H54 (cell line): Measurements from ENCODE around the gene MRPL19.
"Not testable (repeated sequence)": the region's sequence is repeated elsewhere in the genome, so short reads cannot be mapped to it uniquely, and the experiment has no call there.

Experiments used
- DNase-seq: peaks from one replicate; pipeline ENCODE4 v3.0.0; 2011; ENCODE audit warnings: low spot score, mixed read lengths; ENCODE audit not compliant: insufficient read length
- FAIRE-seq: peaks from 3 replicates; lab custom pipeline; 2011; peaks lifted over from hg19 to GRCh38; lab: Jason Lieb, UNC
- POLR2A ChIP-seq: IDR thresholded peaks from 2 replicates; pipeline ENCODE4 v1.6.1; 2011; ENCODE audit warnings: low read depth, mild to moderate bottlenecking, low read length

MRPL19 gene

GRCh38 chr2:75710577-75711253 lies 64.1 kb downstream of the MRPL19 start, which contains the start of gene GCFC2:
Gene GCFC2, minus strand, starts transcription at chr2:75710915. Its CDS starts 60 bp downstream, at chr2:75710855.
- FAIRE-seq = peak; percentile 91
- peak; percentile 30 for TF ChIP-seq POLR2A
- DNase-seq = peak; percentile 83

GRCh38 chr2:75711590-75711989 lies 65.0 kb downstream of the MRPL19 start:
- DNase-seq, FAIRE-seq: not testable (repeated sequence)

GRCh38 chr2:75716406-75716805 lies 69.8 kb downstream of the MRPL19 start:
- no peak for FAIRE-seq
- no peak for TF ChIP-seq POLR2A

GRCh38 chr2:75719616-75720015 lies 73.0 kb downstream of the MRPL19 start:
- no peak for DNase-seq
- FAIRE-seq = no peak
- TF ChIP-seq POLR2A = no peak

More at GRCh38 chr2:75716406-75716805, 69.8 kb downstream of the MRPL19 start:
- no peak for DNase-seq

- no peak for TF ChIP-seq POLR2A
- FAIRE-seq (no peak), DNase-seq (no peak)
These were observed 73.9 kb downstream of the MRPL19 start for GRCh38 chr2:75720525-75720924.

- no peak for DNase-seq
- no peak for TF ChIP-seq POLR2A
- no peak for FAIRE-seq
These were observed 76.1 kb downstream of the MRPL19 start for GRCh38 chr2:75722687-75723086.

GRCh38 chr2:75728614-75729419 lies 82.2 kb downstream of the MRPL19 start:
- TF ChIP-seq POLR2A = no peak
- DNase-seq (no peak), FAIRE-seq (no peak)

GRCh38 chr2:75729861-75730260 lies 83.3 kb downstream of the MRPL19 start:
- no peak for TF ChIP-seq POLR2A
- FAIRE-seq = no peak
- no peak for DNase-seq

- FAIRE-seq (no peak), DNase-seq (no peak)
- TF ChIP-seq POLR2A = no peak
These were observed 89.7 kb downstream of the MRPL19 start for GRCh38 chr2:75736276-75736675.

- DNase-seq (no peak), FAIRE-seq (no peak)
- no peak for TF ChIP-seq POLR2A
These were observed 91.4 kb downstream of the MRPL19 start for GRCh38 chr2:75737961-75738360.
